Measurements from ENCODE around the gene ABCC11.
"Not testable (repeated sequence)": the region's sequence is repeated elsewhere in the genome, so short reads cannot be mapped to it uniquely, and the experiment has no call there.

Gene ABCC11

GRCh38 chr16:48184681-48185080, 62.7 kb downstream of the ABCC11 start:
- no peaks in the 10 kb centered on the region for H3K9me3 ChIP-seq (ENCODE audit: control insufficient read depth, low read length)
- H3K36me3 ChIP-seq (ENCODE audit: control insufficient read depth, insufficient read depth, low read length): no peaks in the 10 kb centered on the region
- no peak overlapping the region for H3K27ac ChIP-seq (ENCODE audit: insufficient read depth, low read length, poor library complexity, severe bottlenecking)
- no peaks in the 10 kb centered on the region for H3K4me1 ChIP-seq (ENCODE audit: control insufficient read depth, insufficient read depth, low read length, poor library complexity, severe bottlenecking)
- no peak for DNase-seq
- H3K4me3 ChIP-seq (ENCODE audit: insufficient read depth, low read depth, low read length, poor library complexity, severe bottlenecking): no peak overlapping the region
- no peaks in the 10 kb centered on the region for H3K27me3 ChIP-seq (replicated peaks; ENCODE audit: control insufficient read depth, insufficient read depth, low read length, poor library complexity, severe bottlenecking)

- Histone ChIP-seq H3K27ac (ENCODE audit: insufficient read depth, low read length, poor library complexity, severe bottlenecking) (no peak overlapping the region), H3K27me3 (replicated peaks; ENCODE audit: control insufficient read depth, insufficient read depth, low read length, poor library complexity, severe bottlenecking) (no peaks in the 10 kb centered on the region), H3K9me3 (ENCODE audit: control insufficient read depth, low read length) (no peaks in the 10 kb centered on the region), H3K4me1 (ENCODE audit: control insufficient read depth, insufficient read depth, low read length, poor library complexity, severe bottlenecking) (no peaks in the 10 kb centered on the region), H3K36me3 (ENCODE audit: control insufficient read depth, insufficient read depth, low read length) (no peaks in the 10 kb centered on the region), H3K4me3 (ENCODE audit: insufficient read depth, low read depth, low read length, poor library complexity, severe bottlenecking) (no peak overlapping the region)
- no peak for DNase-seq
These were observed 64.3 kb downstream of the ABCC11 start for GRCh38 chr16:48182979-48183537.

DNA sequence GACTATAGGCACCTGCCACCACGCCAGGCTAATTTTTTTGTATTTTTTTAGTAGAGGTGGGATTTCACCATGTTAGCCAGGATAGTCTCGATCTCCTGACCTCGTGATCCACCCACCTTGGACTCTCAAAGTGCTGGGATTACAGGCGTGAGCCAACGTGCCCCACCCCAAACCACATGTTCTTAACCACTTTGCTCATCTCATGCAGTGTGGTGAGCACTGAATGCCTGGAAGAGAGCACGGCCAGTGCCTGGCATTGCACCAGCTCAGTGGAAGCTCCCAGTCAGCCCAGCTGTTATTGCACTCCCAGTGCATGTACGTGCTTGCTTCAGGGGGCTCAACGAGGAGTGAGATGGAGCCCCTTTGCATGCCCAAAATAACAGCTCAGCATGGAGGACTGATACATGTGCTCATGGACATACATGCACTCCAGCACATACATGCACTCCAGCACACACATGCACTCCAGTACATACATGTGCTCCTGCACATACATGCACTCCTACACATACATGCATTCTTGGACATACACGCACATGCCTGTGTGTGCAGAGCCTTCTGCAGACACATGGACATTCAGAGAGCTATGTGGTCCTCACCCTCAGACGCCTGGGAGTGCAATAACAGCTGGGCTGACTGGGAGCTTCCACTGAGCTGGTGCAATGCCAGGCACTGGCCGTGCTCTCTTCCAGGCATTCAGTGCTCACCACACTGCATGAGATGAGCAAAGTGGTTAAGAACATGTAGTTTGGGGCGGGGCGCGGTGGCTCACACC, 65.4 kb downstream of the ABCC11 start:
- not testable (repeated sequence) for DNase-seq; H3K27me3 ChIP-seq (replicated peaks; ENCODE audit: control insufficient read depth, insufficient read depth, low read length, poor library complexity, severe bottlenecking); H3K27ac ChIP-seq (ENCODE audit: insufficient read depth, low read length, poor library complexity, severe bottlenecking); H3K4me3 ChIP-seq (ENCODE audit: insufficient read depth, low read depth, low read length, poor library complexity, severe bottlenecking); H3K4me1 ChIP-seq (ENCODE audit: control insufficient read depth, insufficient read depth, low read length, poor library complexity, severe bottlenecking); H3K9me3 ChIP-seq (ENCODE audit: control insufficient read depth, low read length); H3K36me3 ChIP-seq (ENCODE audit: control insufficient read depth, insufficient read depth, low read length)

DNA sequence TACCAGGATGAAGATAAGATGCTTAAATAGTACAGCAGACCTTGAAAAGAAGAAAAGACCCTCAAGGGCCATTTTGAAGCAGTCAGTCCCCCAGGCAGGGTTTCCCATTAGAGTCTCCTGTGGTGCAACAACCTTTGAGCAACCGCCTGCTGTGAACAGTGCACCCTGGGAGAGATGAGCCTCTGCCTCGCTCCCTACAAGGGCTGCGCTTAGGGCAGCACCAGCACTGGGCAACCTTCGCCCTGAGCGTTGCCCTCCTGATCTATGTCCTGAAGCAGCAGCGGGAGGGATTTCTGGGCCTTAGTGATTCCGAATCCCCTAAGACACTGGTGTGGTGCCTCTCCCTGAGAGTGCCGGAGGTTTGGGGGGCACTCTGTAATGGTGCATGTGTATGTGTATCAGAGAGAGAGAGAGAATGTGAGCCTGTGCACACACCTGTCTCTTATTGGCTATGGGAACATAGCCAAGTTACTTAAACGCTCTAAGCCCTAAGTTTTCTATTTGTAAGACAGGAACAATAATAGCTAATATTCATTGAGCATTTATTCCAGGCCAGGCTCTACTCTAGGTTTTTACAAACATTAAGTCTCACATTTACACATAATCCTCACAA, 66.4 kb downstream of the ABCC11 start:
- Histone ChIP-seq H3K9me3 (ENCODE audit: control insufficient read depth, low read length) (no peaks in the 10 kb centered on the region), H3K27me3 (replicated peaks; ENCODE audit: control insufficient read depth, insufficient read depth, low read length, poor library complexity, severe bottlenecking) (no peaks in the 10 kb centered on the region), H3K36me3 (ENCODE audit: control insufficient read depth, insufficient read depth, low read length) (no peaks in the 10 kb centered on the region), H3K4me1 (ENCODE audit: control insufficient read depth, insufficient read depth, low read length, poor library complexity, severe bottlenecking) (no peaks in the 10 kb centered on the region), H3K4me3 (ENCODE audit: insufficient read depth, low read depth, low read length, poor library complexity, severe bottlenecking) (no peak overlapping the region), H3K27ac (ENCODE audit: insufficient read depth, low read length, poor library complexity, severe bottlenecking) (no peak overlapping the region)
- DNase-seq: no peak

- DNase-seq: no peak
- H3K27ac ChIP-seq (ENCODE audit: insufficient read depth, low read length, poor library complexity, severe bottlenecking): no peak overlapping the region
- no peaks in the 10 kb centered on the region for H3K36me3 ChIP-seq (ENCODE audit: control insufficient read depth, insufficient read depth, low read length)
- H3K4me1 ChIP-seq (ENCODE audit: control insufficient read depth, insufficient read depth, low read length, poor library complexity, severe bottlenecking): no peaks in the 10 kb centered on the region
- no peak overlapping the region for H3K4me3 ChIP-seq (ENCODE audit: insufficient read depth, low read depth, low read length, poor library complexity, severe bottlenecking)
- no peaks in the 10 kb centered on the region for H3K27me3 ChIP-seq (replicated peaks; ENCODE audit: control insufficient read depth, insufficient read depth, low read length, poor library complexity, severe bottlenecking)
- no peaks in the 10 kb centered on the region for H3K9me3 ChIP-seq (ENCODE audit: control insufficient read depth, low read length)
These were observed 70.5 kb downstream of the ABCC11 start for GRCh38 chr16:48176635-48177408.

DNA sequence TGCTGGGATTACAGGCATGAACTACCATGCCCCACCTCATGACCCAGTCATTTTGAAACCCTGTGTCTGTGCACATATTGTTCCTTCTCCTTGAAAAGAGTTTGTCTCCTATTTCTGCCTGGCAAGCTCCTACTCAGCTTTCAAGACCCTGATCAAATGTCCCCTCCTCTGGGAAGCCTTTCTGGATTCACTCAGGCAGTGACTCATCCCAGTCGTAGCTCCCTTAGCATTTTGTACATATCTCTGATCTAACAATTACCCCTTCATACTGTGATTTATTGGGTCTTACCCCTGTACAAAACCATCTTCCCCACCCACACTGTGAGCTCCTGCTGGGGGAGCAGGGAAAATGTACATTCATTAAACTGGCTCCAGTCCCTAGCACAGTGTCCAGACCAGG, 73.5 kb downstream of the ABCC11 start:
- Histone ChIP-seq H3K9me3 (ENCODE audit: control insufficient read depth, low read length) (no peaks in the 10 kb centered on the region), H3K36me3 (ENCODE audit: control insufficient read depth, insufficient read depth, low read length) (no peaks in the 10 kb centered on the region), H3K27me3 (replicated peaks; ENCODE audit: control insufficient read depth, insufficient read depth, low read length, poor library complexity, severe bottlenecking) (no peaks in the 10 kb centered on the region), H3K27ac (ENCODE audit: insufficient read depth, low read length, poor library complexity, severe bottlenecking) (no peak overlapping the region), H3K4me1 (ENCODE audit: control insufficient read depth, insufficient read depth, low read length, poor library complexity, severe bottlenecking) (no peaks in the 10 kb centered on the region), H3K4me3 (ENCODE audit: insufficient read depth, low read depth, low read length, poor library complexity, severe bottlenecking) (no peak overlapping the region)
- no peak for DNase-seq

- H3K27ac ChIP-seq (ENCODE audit: insufficient read depth, low read length, poor library complexity, severe bottlenecking): no peak overlapping the region
- no peaks in the 10 kb centered on the region for H3K9me3 ChIP-seq (ENCODE audit: control insufficient read depth, low read length)
- no peaks in the 10 kb centered on the region for H3K4me1 ChIP-seq (ENCODE audit: control insufficient read depth, insufficient read depth, low read length, poor library complexity, severe bottlenecking)
- no peak overlapping the region for H3K4me3 ChIP-seq (ENCODE audit: insufficient read depth, low read depth, low read length, poor library complexity, severe bottlenecking)
- no peaks in the 10 kb centered on the region for H3K36me3 ChIP-seq (ENCODE audit: control insufficient read depth, insufficient read depth, low read length)
- DNase-seq: no peak
- no peaks in the 10 kb centered on the region for H3K27me3 ChIP-seq (replicated peaks; ENCODE audit: control insufficient read depth, insufficient read depth, low read length, poor library complexity, severe bottlenecking)
These were observed 74.7 kb downstream of the ABCC11 start for GRCh38 chr16:48172682-48173081.

- no peak overlapping the region for H3K27ac ChIP-seq (ENCODE audit: insufficient read depth, low read length, poor library complexity, severe bottlenecking)
These were observed 77.4 kb downstream of the ABCC11 start for GRCh38 chr16:48169896-48170295.

DNA sequence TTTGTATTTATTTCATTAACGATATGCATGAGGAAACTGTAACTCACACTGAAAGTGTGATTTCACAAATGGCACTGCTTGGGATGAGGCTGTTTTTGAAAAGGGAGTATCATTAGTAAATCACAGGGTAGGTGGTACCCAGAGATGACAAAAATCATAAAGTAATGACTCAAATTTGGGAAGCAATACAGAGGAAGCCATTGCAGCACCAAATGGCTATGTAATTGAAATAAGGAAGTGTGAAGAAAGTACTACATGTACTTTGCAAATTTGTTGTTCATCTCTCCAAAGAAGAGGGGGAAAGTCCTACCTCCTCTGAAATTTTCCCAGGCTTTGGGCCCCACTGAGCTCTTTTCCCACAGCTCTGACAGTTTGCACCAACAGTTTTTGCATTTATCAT, 79.3 kb downstream of the ABCC11 start:
- no peaks in the 10 kb centered on the region for H3K4me1 ChIP-seq (ENCODE audit: control insufficient read depth, insufficient read depth, low read length, poor library complexity, severe bottlenecking)
- H3K4me3 ChIP-seq (ENCODE audit: insufficient read depth, low read depth, low read length, poor library complexity, severe bottlenecking): no peak overlapping the region
- no peak overlapping the region for H3K27ac ChIP-seq (ENCODE audit: insufficient read depth, low read length, poor library complexity, severe bottlenecking)
- H3K9me3 ChIP-seq (ENCODE audit: control insufficient read depth, low read length): no peaks in the 10 kb centered on the region
- no peaks in the 10 kb centered on the region for H3K27me3 ChIP-seq (replicated peaks; ENCODE audit: control insufficient read depth, insufficient read depth, low read length, poor library complexity, severe bottlenecking)
- DNase-seq: no peak
- no peaks in the 10 kb centered on the region for H3K36me3 ChIP-seq (ENCODE audit: control insufficient read depth, insufficient read depth, low read length)

More at GRCh38 chr16:48169896-48170295, 77.4 kb downstream of the ABCC11 start:
- no peaks in the 10 kb centered on the region for H3K27me3 ChIP-seq (replicated peaks; ENCODE audit: control insufficient read depth, insufficient read depth, low read length, poor library complexity, severe bottlenecking)
- no peaks in the 10 kb centered on the region for H3K9me3 ChIP-seq (ENCODE audit: control insufficient read depth, low read length)
- no peaks in the 10 kb centered on the region for H3K4me1 ChIP-seq (ENCODE audit: control insufficient read depth, insufficient read depth, low read length, poor library complexity, severe bottlenecking)
- no peak for DNase-seq
- no peak overlapping the region for H3K4me3 ChIP-seq (ENCODE audit: insufficient read depth, low read depth, low read length, poor library complexity, severe bottlenecking)
- H3K36me3 ChIP-seq (ENCODE audit: control insufficient read depth, insufficient read depth, low read length): no peaks in the 10 kb centered on the region

GRCh38 chr16:48166617-48167016, 80.7 kb downstream of the ABCC11 start:
- not testable (repeated sequence) for H3K4me3 ChIP-seq (ENCODE audit: insufficient read depth, low read depth, low read length, poor library complexity, severe bottlenecking); H3K4me1 ChIP-seq (ENCODE audit: control insufficient read depth, insufficient read depth, low read length, poor library complexity, severe bottlenecking); H3K27ac ChIP-seq (ENCODE audit: insufficient read depth, low read length, poor library complexity, severe bottlenecking); H3K9me3 ChIP-seq (ENCODE audit: control insufficient read depth, low read length); DNase-seq; H3K36me3 ChIP-seq (ENCODE audit: control insufficient read depth, insufficient read depth, low read length); H3K27me3 ChIP-seq (replicated peaks; ENCODE audit: control insufficient read depth, insufficient read depth, low read length, poor library complexity, severe bottlenecking)
